Small intestine (tissue), 7 donors: ENCODE results near the gene MTCL1. TPM values are rescaled to one million over a fixed set of nuclear protein-coding genes. Genes with fewer than 3 reads are reported as not detected.

ENCODE experiments used
- DNase-seq, 2 donors: peaks; one replicate each; pipeline versions ENCODE4 v3.0.0 to v3.0.0-alpha.2; 2013
- FAIRE-seq: peaks from 2 replicates; lab custom pipeline; 2012; peaks lifted over from hg19 to GRCh38; lab: Jason Lieb, UNC
- H3K27ac ChIP-seq, 3 donors: one replicate each; pipeline ENCODE4 v1.5.1; 2013; ENCODE audit warnings: low read length in 2 of 3, mild to moderate bottlenecking in 2 of 3, control low read depth in 1 of 3, inconsistent platforms in 1 of 3, low read depth in 1 of 3, moderate library complexity in 1 of 3
- H3K27me3 ChIP-seq, 3 donors: one replicate each; pipeline ENCODE4 v1.6.1; 2013; ENCODE audit warnings: low read length in 3 of 3, inconsistent platforms in 1 of 3; ENCODE audit not compliant: control insufficient read depth in 3 of 3, insufficient read depth in 3 of 3
- H3K36me3 ChIP-seq, 3 donors: one replicate each; pipeline ENCODE4 v1.6.1; 2013; ENCODE audit warnings: low read length in 3 of 3, inconsistent platforms in 1 of 3, low read depth in 1 of 3, mild to moderate bottlenecking in 1 of 3, moderate library complexity in 1 of 3; ENCODE audit not compliant: control insufficient read depth in 3 of 3, insufficient read depth in 2 of 3
- H3K4me1 ChIP-seq, 3 donors: one replicate each; pipeline ENCODE4 v1.6.1; 2013; ENCODE audit warnings: low read length in 2 of 3, inconsistent platforms in 1 of 3, low read depth in 1 of 3, mild to moderate bottlenecking in 1 of 3, moderate library complexity in 1 of 3; ENCODE audit not compliant: control insufficient read depth in 3 of 3, insufficient read depth in 2 of 3
- H3K4me3 ChIP-seq, 3 donors: one replicate each; pipeline ENCODE4 v1.5.1; 2013; ENCODE audit warnings: low read length in 3 of 3, control low read depth in 1 of 3, inconsistent platforms in 1 of 3, low read depth in 1 of 3, mild to moderate bottlenecking in 1 of 3, moderate library complexity in 1 of 3
- H3K9me3 ChIP-seq, 2 donors: one replicate each; pipeline ENCODE4 v1.6.1; 2013; ENCODE audit warnings: low read depth in 1 of 2, low read length in 1 of 2; ENCODE audit not compliant: control insufficient read depth in 2 of 2, insufficient read depth in 1 of 2
- WGBS, 3 donors: extraction: QIAGEN DNeasy Blood & Tissue Kit; methylation state at CpG; one replicate each; pipeline ENCODE4 v1.1.7; 2013; 5-methylcytosine and 5-hydroxymethylcytosine counted together
- polyA plus RNA-seq, 4 donors: library from polyadenylated mRNA; stranded (reverse) in 3 of 4; unstranded in 1 of 4; fragments of 200-250 nt in 3 of 4; fragments of 120-200 nt in 1 of 4; gene quantifications; one replicate each; pipeline versions ENCODE4 v1.2.1 to v1.2.3, GENCODE V29; 2013
- donor health status: healthy with polysubstance abuse.
- donor health status: control.
- donor health status: control.
- donor health status: Bipolar disorder and iron deficiency.
- donor health status: healthy.

Gene MTCL1
- polyA plus RNA-seq, 4 donors, result 2.5 to 12.4 (median 6.0) TPM

DNA sequence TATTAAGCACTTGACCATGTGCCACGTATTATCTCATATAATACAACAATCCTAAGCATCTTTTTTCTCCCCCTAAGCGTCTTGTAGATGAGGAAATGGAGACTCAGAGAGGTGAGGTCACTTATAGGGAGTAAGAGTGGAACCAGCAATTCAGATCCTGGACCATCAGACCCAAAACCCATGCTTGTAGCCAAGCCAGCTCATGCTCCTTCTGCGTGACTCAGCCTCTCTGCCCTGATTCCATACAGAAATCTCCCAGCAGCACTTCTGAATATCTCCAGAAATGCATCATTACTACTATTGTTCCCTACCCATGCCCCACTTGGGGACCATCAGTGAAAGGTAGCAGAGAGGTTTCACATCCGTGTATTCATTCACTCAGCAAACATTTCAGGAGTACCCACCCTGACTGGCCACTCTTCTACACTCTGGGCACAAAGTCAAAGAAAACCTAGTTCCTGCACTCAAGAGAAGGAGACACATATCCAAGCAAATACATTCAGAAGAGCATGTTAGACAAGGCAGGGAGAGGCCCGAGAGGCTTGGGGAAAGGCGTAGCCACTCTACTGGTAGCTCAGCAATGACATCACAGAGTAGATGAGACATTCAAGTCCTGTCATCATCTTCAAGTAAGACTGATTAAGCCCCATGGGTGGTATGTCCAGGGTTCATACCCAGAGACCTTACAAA, 141.9 kb downstream of the MTCL1 start:
- H3K27me3 ChIP-seq, result peaks cover 0 to 5% (median 2%) of the 10 kb centered on the region in 3 donors
- DNase-seq (no peak), FAIRE-seq (no peak)
- H3K27ac ChIP-seq, result no peak overlapping the region
- H3K4me1 ChIP-seq, result no peaks in the 10 kb centered on the region
- H3K4me3 ChIP-seq, result no peak overlapping the region
- H3K9me3 ChIP-seq, result no peaks in the 10 kb centered on the region
- WGBS, 3 donors, result 78 to 84% (median 82%) methylated on average over 6 of the region's 6 CpGs
- H3K36me3 ChIP-seq, result no peaks in the 10 kb centered on the region

DNA sequence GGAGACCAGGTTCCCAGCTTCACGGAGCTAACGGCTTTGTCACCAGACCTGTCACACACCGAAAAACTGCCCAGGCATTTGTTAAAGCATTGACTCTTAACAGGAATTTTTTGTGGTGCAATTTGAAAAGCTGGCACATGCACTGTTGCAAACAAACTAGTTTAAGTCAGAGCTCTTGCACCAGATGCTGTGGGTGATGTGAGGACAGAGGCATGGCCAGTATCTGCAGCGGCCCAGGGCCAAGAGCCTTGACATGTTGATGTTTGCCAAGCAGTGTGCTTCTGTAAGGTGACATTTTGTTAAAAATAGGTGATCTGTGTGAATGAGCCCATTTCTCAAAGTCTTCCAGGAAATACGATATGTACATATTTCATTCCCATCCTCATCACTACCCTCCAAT, 142.5 kb downstream of the MTCL1 start:
- Histone ChIP-seq H3K4me1 (no peaks in the 10 kb centered on the region), H3K9me3 (no peaks in the 10 kb centered on the region), H3K4me3 (no peak overlapping the region), H3K27me3 (peaks cover 0 to 5% (median 2%) of the 10 kb centered on the region in 3 donors), H3K36me3 (no peaks in the 10 kb centered on the region), H3K27ac (no peak overlapping the region)
- DNase-seq (no peak), FAIRE-seq (no peak)
- WGBS, 3 donors, result 85 to 92% (median 87%) methylated on average over 5 of the region's 5 CpGs

DNA sequence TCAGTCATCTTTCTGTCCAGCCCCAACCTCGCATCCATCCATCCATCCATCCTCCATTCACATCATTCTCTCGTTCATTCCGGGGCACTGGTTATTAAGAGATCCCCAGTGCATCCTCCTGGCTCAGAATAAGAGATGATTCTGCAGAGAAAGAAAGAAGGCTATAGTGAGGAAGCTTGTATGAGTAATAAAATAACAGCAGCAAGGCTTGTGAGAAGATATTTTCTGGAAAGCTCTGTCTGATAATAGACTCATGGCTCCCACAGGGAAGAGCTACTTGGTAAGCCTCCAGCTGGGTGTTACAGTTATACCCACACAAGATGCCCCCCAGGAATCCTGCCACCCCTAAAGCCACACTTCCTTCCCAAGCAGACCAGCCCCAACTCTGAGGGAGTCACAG, 143.2 kb downstream of the MTCL1 start:
- Histone ChIP-seq H3K4me1 (no peaks in the 10 kb centered on the region), H3K36me3 (no peaks in the 10 kb centered on the region), H3K9me3 (no peaks in the 10 kb centered on the region), H3K27ac (no peak overlapping the region), H3K4me3 (no peak overlapping the region), H3K27me3 (peaks cover 0 to 5% (median 2%) of the 10 kb centered on the region in 3 donors)
- FAIRE-seq, result no peak
- WGBS, 3 donors, result 81 to 92% (median 87%) methylated on average over 3 of the region's 3 CpGs
- no peak for DNase-seq

DNA sequence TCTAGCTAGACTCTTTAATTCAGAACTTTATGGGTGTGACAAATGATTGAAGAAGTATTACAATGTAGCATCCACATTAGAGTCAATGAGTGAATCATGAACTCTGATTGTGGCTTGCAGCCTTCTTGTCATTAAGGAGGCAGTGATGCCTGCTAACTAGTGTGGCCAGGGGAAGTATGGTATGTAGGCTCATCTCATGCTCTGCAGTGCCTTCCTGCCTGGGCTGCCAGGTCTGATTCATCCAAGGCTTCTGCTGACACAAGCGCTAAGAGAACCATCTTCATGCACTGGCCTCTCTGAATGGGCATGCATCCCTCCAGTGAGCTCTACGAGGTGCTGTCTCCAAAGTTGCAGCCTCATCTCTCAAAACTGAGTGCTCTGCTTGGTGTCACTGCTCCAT, 144.3 kb downstream of the MTCL1 start:
- no peak for DNase-seq
- Histone ChIP-seq H3K4me1 (no peaks in the 10 kb centered on the region), H3K27me3 (peaks cover 0 to 3% (median 2%) of the 10 kb centered on the region in 3 donors), H3K27ac (no peak overlapping the region), H3K4me3 (no peak overlapping the region), H3K36me3 (no peaks in the 10 kb centered on the region), H3K9me3 (no peaks in the 10 kb centered on the region)
- no peak for FAIRE-seq
- 88 to 93% (median 92%) methylated on average over 2 of the region's 2 CpGs for WGBS, 3 donors

DNA sequence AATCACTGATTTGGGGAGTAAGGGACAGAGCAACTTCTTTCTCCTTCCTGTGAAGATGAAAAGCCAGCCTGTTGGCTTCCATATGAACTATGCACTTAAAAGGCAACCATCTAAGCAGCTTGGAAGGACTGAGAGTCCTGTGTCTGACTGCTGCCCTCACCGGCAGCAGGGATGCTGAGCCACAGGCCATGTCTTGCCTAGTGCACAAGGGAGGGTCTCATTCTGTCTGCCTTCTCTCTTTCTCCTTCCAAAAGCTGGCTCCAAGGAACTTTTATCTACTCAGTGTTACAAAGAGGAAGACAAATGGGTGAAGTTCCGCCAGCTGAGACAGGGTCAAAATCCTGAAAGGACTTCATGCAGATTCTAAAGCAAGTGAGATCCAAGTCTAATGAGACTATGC, 146.3 kb downstream of the MTCL1 start:
- 82 to 88% (median 87%) methylated on average over 2 of the region's 2 CpGs for WGBS, 3 donors
- no peak for FAIRE-seq
- Histone ChIP-seq H3K27ac (no peak overlapping the region), H3K36me3 (no peaks in the 10 kb centered on the region), H3K27me3 (no peaks in the 10 kb centered on the region), H3K4me3 (no peak overlapping the region), H3K9me3 (no peaks in the 10 kb centered on the region), H3K4me1 (no peaks in the 10 kb centered on the region)
- DNase-seq, result no peak

DNA sequence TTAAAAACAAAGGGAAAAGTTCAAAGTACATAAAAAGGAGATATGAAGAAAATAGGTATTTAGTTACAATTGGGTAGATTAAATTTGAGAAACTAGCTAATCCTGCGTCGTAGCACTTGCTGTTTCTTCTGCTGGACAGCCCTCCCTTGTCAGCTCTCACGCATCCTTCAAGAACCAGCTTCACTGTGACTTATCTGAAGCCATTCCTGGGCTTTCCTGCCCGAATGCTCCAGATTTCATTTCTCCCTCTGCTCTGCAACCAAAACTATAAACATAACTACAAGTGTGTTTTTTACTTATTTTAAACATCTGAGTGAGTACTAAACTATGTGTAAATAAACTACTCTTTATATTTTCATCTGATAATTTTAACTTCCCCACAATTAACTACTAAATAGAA, 149.2 kb downstream of the MTCL1 start:
- Histone ChIP-seq H3K27me3 (no peaks in the 10 kb centered on the region), H3K4me1 (no peaks in the 10 kb centered on the region), H3K36me3 (no peaks in the 10 kb centered on the region), H3K27ac (no peak overlapping the region), H3K9me3 (no peaks in the 10 kb centered on the region), H3K4me3 (no peak overlapping the region)
- DNase-seq (no peak), FAIRE-seq (no peak)
- 46 to 67% (median 65%) methylated on average over 4 of the region's 4 CpGs for WGBS, 3 donors

DNA sequence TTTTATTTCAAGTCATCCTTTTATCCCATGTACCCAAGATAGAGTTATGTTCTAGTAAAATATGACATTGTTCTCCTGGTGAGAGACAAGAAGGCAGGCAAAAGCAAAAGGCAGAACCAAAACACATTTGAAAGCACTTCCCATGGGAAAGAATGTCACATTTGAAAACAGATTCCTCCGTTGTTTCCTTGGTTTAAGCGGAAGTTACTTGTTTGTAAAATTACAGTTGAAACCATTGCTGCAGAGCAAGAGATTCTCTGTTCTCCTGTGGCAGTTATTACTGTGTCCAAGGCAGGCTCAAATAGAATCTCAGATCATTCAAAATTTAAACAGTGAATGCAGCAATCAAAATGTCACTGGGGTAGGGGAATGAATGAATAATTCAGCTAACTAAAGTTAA, 149.6 kb downstream of the MTCL1 start:
- Histone ChIP-seq H3K36me3 (no peaks in the 10 kb centered on the region), H3K4me1 (no peaks in the 10 kb centered on the region), H3K9me3 (no peaks in the 10 kb centered on the region), H3K27ac (no peak overlapping the region), H3K27me3 (no peaks in the 10 kb centered on the region), H3K4me3 (no peak overlapping the region)
- no peak for DNase-seq
- 55 to 89% (median 76%) methylated on average over 2 of the region's 2 CpGs for WGBS, 3 donors
- no peak for FAIRE-seq

DNA sequence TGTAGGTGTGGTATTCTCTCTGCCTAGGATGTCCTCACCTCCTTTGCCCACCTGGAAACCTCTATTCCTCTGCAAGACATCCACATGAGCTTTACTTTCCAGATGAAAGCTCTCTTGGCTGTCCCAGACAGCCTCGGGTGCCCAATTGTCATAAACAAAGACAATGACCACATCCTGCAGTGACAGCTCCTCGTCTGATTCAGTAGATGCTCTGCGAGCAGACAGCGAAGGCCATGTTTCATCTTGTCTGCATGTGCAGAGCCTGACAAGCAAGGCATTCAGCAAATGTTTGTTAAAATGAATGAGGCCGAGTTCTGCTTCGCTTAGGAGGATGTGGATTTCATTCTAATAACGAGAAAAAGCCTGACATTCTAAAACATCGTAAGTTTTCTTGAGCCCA, 150.9 kb downstream of the MTCL1 start:
- Histone ChIP-seq H3K9me3 (no peaks in the 10 kb centered on the region), H3K36me3 (no peaks in the 10 kb centered on the region), H3K27ac (no peak overlapping the region), H3K4me3 (no peak overlapping the region), H3K4me1 (no peaks in the 10 kb centered on the region), H3K27me3 (no peaks in the 10 kb centered on the region)
- WGBS, 3 donors, result 82 to 87% (median 83%) methylated on average over 8 of the region's 8 CpGs
- FAIRE-seq, result no peak
- DNase-seq, result no peak
